ENCODE data around the gene KLHL8. TPM values are rescaled to one million over a fixed set of nuclear protein-coding genes. Genes with fewer than 3 reads are reported as not detected.

KLHL8 gene
- total and polyA plus RNA-seq, 2 donors (not counting 1 experiment from before 2014, with no cell fraction given): 2.3 to 14.3 TPM

DNA sequence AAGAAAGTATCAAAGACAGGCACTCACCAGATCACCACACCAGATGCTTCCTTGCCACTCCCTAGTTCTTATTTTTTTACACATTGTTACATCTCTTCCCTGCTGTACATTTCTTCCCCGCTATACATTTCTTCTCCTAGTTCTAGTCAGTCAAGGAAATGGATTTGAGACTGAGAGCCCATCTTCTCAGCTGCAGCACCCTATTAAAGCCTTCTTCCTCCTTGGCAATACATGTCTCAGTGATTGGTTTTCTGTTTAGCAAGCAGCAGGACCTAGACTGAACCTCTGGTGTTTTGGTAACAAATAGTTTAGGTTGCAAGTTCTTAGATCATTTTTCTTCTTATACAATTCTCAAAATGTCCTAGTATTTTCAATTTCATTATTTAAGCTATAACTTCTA is 35.3 kb upstream of the KLHL8 start:
- H3K4me1 ChIP-seq (ENCODE audit: control insufficient read depth in 2 of 2, insufficient read depth in 2 of 2, low read length in 2 of 2): no peaks in the 10 kb centered on the region
- H3K9me3 ChIP-seq (ENCODE audit: control extremely low read depth in 1 of 3, control insufficient read depth in 2 of 3, insufficient read depth in 1 of 3, low read length in 2 of 3): peaks cover 0 to 5% (median 3%) of the 10 kb centered on the region in 3 donors
- no peak overlapping the region for H3K27ac ChIP-seq (ENCODE audit: low read length in 2 of 2)
- H4K20me1 ChIP-seq (ENCODE audit: control insufficient read depth, insufficient read depth, low read length, poor library complexity, severe bottlenecking): no peaks in the 10 kb centered on the region
- no peak overlapping the region for H3K9ac ChIP-seq (ENCODE audit: low read length)
- Mint-ChIP-seq H3K27me3 (peaks cover 10% of the 10 kb centered on the region), H3K27ac (no peak overlapping the region), H3K4me1 (no peaks in the 10 kb centered on the region), H3K9me3 (ENCODE audit: insufficient read depth) (peaks cover 4% of the 10 kb centered on the region), H3K4me3 (no peak overlapping the region)
- ChIA-PET POLR2A (no interaction called here), CTCF (interaction anchor here (1.5 kb wide), 1 partner anchor 57 kb away, joined by 4 read pairs; no protein-coding TSS in a partner anchor)
- H3K27me3 ChIP-seq (replicated peaks in 1 of 4; ENCODE audit: control extremely low read depth in 1 of 4, control insufficient read depth in 3 of 4, insufficient read depth in 4 of 4, low read length in 3 of 4): no peaks in the 10 kb centered on the region
- no CpG with 5 or more reads among the region's 1 CpG for WGBS (ENCODE audit: insufficient coverage)
- ATAC-seq (ENCODE audit: low read depth) (no peak), DNase-seq (no peak)
- H3K36me3 ChIP-seq (replicated peaks in 1 of 2; ENCODE audit: control extremely low read depth in 1 of 2, control insufficient read depth in 1 of 2, extremely low read depth in 1 of 2, insufficient read depth in 2 of 2, low read length in 1 of 2): no peaks in the 10 kb centered on the region
- intact Hi-C loops (cut with micrococcal nuclease): no loop called here
- H3K4me3 ChIP-seq (ENCODE audit: control extremely low read depth in 1 of 5, extremely low read depth in 1 of 5, insufficient read depth in 1 of 5, low read depth in 2 of 5, low read length in 4 of 5): no peak overlapping the region
- H3K79me2 ChIP-seq (ENCODE audit: control insufficient read depth, insufficient read depth, low read length): no peaks in the 10 kb centered on the region
- H3K4me2 ChIP-seq (replicated peaks; ENCODE audit: low read depth, low read length, poor library complexity, severe bottlenecking): no peak overlapping the region
- no peak for TF ChIP-seq EZH2 (IDR thresholded peaks at IDR 0.05; ENCODE audit: borderline replicate concordance, insufficient read depth, low read depth, low read length, poor library complexity, severe bottlenecking)
- TF ChIP-seq, protein P1, sequence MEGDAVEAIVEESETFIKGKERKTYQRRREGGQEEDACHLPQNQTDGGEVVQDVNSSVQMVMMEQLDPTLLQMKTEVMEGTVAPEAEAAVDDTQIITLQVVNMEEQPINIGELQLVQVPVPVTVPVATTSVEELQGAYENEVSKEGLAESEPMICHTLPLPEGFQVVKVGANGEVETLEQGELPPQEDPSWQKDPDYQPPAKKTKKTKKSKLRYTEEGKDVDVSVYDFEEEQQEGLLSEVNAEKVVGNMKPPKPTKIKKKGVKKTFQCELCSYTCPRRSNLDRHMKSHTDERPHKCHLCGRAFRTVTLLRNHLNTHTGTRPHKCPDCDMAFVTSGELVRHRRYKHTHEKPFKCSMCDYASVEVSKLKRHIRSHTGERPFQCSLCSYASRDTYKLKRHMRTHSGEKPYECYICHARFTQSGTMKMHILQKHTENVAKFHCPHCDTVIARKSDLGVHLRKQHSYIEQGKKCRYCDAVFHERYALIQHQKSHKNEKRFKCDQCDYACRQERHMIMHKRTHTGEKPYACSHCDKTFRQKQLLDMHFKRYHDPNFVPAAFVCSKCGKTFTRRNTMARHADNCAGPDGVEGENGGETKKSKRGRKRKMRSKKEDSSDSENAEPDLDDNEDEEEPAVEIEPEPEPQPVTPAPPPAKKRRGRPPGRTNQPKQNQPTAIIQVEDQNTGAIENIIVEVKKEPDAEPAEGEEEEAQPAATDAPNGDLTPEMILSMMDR (IDR thresholded peaks at IDR 0.05): no peak
- no peak overlapping the region for H2AFZ ChIP-seq (ENCODE audit: insufficient read depth, low read depth, low read length, poor library complexity, severe bottlenecking)

DNA sequence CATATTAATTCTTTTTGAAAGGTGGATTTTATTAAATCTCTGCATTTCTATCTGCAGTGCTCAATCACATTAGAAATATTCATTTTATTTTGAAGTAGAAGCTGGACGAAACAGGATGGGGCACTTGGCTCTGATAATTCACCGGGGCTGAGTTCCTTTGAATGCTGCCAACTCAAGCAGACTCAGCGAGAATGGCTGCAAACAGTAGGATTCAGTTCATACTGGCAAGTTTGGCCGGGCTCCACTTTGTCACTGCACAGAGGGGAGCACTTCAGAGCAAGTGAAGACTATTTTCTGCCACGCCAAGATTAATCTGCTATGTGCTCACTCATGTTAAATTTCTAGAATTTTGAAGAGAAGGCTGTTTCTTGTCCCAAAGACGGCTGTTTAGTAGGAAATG is 30.7 kb upstream of the KLHL8 start:
- TF ChIP-seq, protein P1 (IDR thresholded peaks at IDR 0.05): no peak
- no peak for TF ChIP-seq EZH2 (IDR thresholded peaks at IDR 0.05; ENCODE audit: borderline replicate concordance, insufficient read depth, low read depth, low read length, poor library complexity, severe bottlenecking)
- Histone ChIP-seq H2AFZ (ENCODE audit: insufficient read depth, low read depth, low read length, poor library complexity, severe bottlenecking) (no peak overlapping the region), H3K27ac (ENCODE audit: low read length in 2 of 2) (no peak overlapping the region), H3K36me3 (replicated peaks in 1 of 2; ENCODE audit: control extremely low read depth in 1 of 2, control insufficient read depth in 1 of 2, extremely low read depth in 1 of 2, insufficient read depth in 2 of 2, low read length in 1 of 2) (no peaks in the 10 kb centered on the region), H3K4me3 (ENCODE audit: control extremely low read depth in 1 of 5, extremely low read depth in 1 of 5, insufficient read depth in 1 of 5, low read depth in 2 of 5, low read length in 4 of 5) (no peak overlapping the region), H3K9ac (ENCODE audit: low read length) (no peak overlapping the region), H3K79me2 (ENCODE audit: control insufficient read depth, insufficient read depth, low read length) (no peaks in the 10 kb centered on the region), H3K27me3 (replicated peaks in 1 of 4; ENCODE audit: control extremely low read depth in 1 of 4, control insufficient read depth in 3 of 4, insufficient read depth in 4 of 4, low read length in 3 of 4) (no peaks in the 10 kb centered on the region), H3K9me3 (ENCODE audit: control extremely low read depth in 1 of 3, control insufficient read depth in 2 of 3, insufficient read depth in 1 of 3, low read length in 2 of 3) (peaks cover 0 to 5% (median 4%) of the 10 kb centered on the region in 3 donors), H3K4me2 (replicated peaks; ENCODE audit: low read depth, low read length, poor library complexity, severe bottlenecking) (no peak overlapping the region), H3K4me1 (ENCODE audit: control insufficient read depth in 2 of 2, insufficient read depth in 2 of 2, low read length in 2 of 2) (no peaks in the 10 kb centered on the region), H4K20me1 (ENCODE audit: control insufficient read depth, insufficient read depth, low read length, poor library complexity, severe bottlenecking) (no peaks in the 10 kb centered on the region)
- ATAC-seq (ENCODE audit: low read depth): no peak
- intact Hi-C loops (cut with micrococcal nuclease): no loop called here
- CTCF ChIA-PET: interaction anchor here (1.0 kb wide), 1 partner anchor 16 kb away, joined by 3 read pairs; no protein-coding TSS in a partner anchor
- DNase-seq: no peak
- H3K27ac Mint-ChIP-seq: no peak overlapping the region
- no peaks in the 10 kb centered on the region for H3K27me3 Mint-ChIP-seq
- 94% methylated on average over 6 of the region's 6 CpGs for WGBS (ENCODE audit: insufficient coverage)
- peaks cover 9% of the 10 kb centered on the region for H3K9me3 Mint-ChIP-seq (ENCODE audit: insufficient read depth)
- POLR2A ChIA-PET: no interaction called here
- no peaks in the 10 kb centered on the region for H3K4me1 Mint-ChIP-seq
- no peak overlapping the region for H3K4me3 Mint-ChIP-seq

All from B cell (primary cell).